ENCODE measurements around the gene C11orf91.

The C11orf91 gene

GRCh38 chr11:33723238-33723881, 22.7 kb upstream of the C11orf91 start:
- CTCF ChIA-PET: interaction anchor here (0.9 kb wide), 1 partner anchor 19 kb away, joined by 3 read pairs; no protein-coding TSS in a partner anchor
- TF ChIP-seq FOXA1 (IDR thresholded peaks at IDR 0.05) (no peak), SUZ12 (IDR thresholded peaks at IDR 0.05) (no peak), FOXK2 (IDR thresholded peaks at IDR 0.05) (no peak), L3MBTL2 (conservative IDR thresholded peaks at IDR 0.05) (no peak)
- no peak for DNase-seq (ENCODE audit: extremely low spot score)
- POLR2A ChIA-PET: interaction anchor here (0.9 to 2.7 kb wide), 3 partner anchors 13 to 19 kb away, joined by 3 to 12 read pairs (median 3); partner anchors contain the start of gene CD59

DNA sequence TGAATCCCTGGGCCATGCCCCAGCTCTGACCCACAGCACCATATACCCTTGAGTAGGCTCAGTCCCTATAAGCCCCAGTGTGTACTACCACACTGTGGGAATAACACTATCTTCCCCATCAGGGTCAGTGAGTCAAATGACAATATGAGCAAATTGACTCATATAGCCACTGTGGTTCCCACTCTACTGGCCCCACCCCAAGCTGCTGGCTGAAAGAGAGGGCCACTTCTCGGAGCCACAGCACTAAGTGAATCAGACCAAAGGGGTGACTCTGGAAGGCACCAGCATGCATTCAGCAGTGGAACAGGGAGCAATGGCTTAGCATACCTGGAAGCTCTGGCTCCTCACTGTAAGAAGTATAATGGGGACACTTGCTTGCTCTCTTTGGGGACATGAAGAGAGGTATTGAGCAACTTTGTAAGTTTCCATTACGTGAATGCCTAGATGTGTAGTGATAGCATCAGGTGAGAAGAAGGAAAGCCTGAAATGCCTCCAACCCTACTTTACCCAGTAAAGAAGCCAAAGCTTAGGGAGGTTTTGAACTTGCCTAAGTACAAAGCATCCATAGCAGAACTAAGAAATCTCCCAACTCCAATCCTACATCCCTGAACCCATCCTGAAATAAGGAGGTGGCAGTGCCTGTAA, 22.1 kb upstream of the C11orf91 start:
- ChIA-PET CTCF (interaction anchor here (0.9 kb wide), 1 partner anchor 20 kb away, joined by 3 read pairs; no protein-coding TSS in a partner anchor), POLR2A (no interaction called here)
- no peak for DNase-seq (ENCODE audit: extremely low spot score)
- TF ChIP-seq BHLHE40 (IDR thresholded peaks at IDR 0.05; ENCODE audit: borderline replicate concordance) (no peak), HDGF (IDR thresholded peaks at IDR 0.05; ENCODE audit: borderline replicate concordance) (no peak), ZNF384 (IDR thresholded peaks at IDR 0.05) (no peak), FOXA1 (IDR thresholded peaks at IDR 0.05) (no peak), LEF1 (IDR thresholded peaks at IDR 0.05; ENCODE audit: borderline replicate concordance) (no peak), ELF4 (IDR thresholded peaks at IDR 0.05) (no peak), SUZ12 (IDR thresholded peaks at IDR 0.05) (no peak), SP1 (IDR thresholded peaks at IDR 0.05) (no peak), L3MBTL2 (conservative IDR thresholded peaks at IDR 0.05) (no peak), CTBP1 (IDR thresholded peaks at IDR 0.05; ENCODE audit: borderline replicate concordance) (no peak), FOXM1 (IDR thresholded peaks at IDR 0.05; ENCODE audit: borderline replicate concordance) (no peak), NFRKB (IDR thresholded peaks at IDR 0.05) (no peak), ARNT (IDR thresholded peaks at IDR 0.05) (no peak)
- TF ChIP-seq, protein P1, sequence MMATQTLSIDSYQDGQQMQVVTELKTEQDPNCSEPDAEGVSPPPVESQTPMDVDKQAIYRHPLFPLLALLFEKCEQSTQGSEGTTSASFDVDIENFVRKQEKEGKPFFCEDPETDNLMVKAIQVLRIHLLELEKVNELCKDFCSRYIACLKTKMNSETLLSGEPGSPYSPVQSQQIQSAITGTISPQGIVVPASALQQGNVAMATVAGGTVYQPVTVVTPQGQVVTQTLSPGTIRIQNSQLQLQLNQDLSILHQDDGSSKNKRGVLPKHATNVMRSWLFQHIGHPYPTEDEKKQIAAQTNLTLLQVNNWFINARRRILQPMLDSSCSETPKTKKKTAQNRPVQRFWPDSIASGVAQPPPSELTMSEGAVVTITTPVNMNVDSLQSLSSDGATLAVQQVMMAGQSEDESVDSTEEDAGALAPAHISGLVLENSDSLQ (IDR thresholded peaks at IDR 0.05): no peak

DNA sequence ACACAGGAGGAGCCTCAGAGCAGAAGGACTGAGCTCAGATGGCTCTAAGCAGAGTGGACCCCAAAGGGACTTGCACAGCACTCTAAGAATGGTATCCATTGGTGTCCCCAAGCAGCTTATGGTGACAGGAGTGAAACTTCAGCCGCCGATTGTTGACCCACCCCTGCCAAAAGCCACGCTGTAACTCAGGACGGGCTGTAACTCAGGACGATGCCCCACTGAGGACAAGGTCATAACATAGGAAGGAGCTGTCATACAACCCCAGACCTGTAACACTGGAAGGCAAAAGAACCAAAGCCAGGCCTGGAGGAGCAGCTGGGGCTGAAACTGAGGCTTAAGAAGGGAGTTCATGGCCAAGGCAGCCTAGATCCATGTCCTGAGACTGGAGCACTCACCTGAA, 21.4 kb upstream of the C11orf91 start:
- DNase-seq (ENCODE audit: extremely low spot score): no peak
- CTCF ChIA-PET: no interaction called here
- TF ChIP-seq FOXK2 (IDR thresholded peaks at IDR 0.05) (no peak), LEF1 (IDR thresholded peaks at IDR 0.05; ENCODE audit: borderline replicate concordance) (no peak)
- POLR2A ChIA-PET: no interaction called here

- ChIA-PET CTCF (interaction anchor here (0.6 kb wide), 1 partner anchor 108 kb away, joined by 3 read pairs; no protein-coding TSS in a partner anchor), POLR2A (no interaction called here)
- TF ChIP-seq CTBP1 (IDR thresholded peaks at IDR 0.05; ENCODE audit: borderline replicate concordance): no peak
- TF ChIP-seq ZNF384 (IDR thresholded peaks at IDR 0.05): no peak
- TF ChIP-seq L3MBTL2 (conservative IDR thresholded peaks at IDR 0.05): no peak
- TF ChIP-seq ELF4 (IDR thresholded peaks at IDR 0.05): no peak
- no peak for TF ChIP-seq NFRKB (IDR thresholded peaks at IDR 0.05)
- no peak for TF ChIP-seq LEF1 (IDR thresholded peaks at IDR 0.05; ENCODE audit: borderline replicate concordance)
- no peak for TF ChIP-seq SUZ12 (IDR thresholded peaks at IDR 0.05)
- no peak for TF ChIP-seq SP1 (IDR thresholded peaks at IDR 0.05)
- no peak for TF ChIP-seq FOXM1 (IDR thresholded peaks at IDR 0.05; ENCODE audit: borderline replicate concordance)
- TF ChIP-seq FOXK2 (IDR thresholded peaks at IDR 0.05): no peak
- no peak for TF ChIP-seq FOXA1 (IDR thresholded peaks at IDR 0.05)
- no peak for TF ChIP-seq ARNT (IDR thresholded peaks at IDR 0.05)
- TF ChIP-seq, protein P1 (IDR thresholded peaks at IDR 0.05): no peak
- no peak for TF ChIP-seq BHLHE40 (IDR thresholded peaks at IDR 0.05; ENCODE audit: borderline replicate concordance)
- no peak for DNase-seq (ENCODE audit: extremely low spot score)
Measured at GRCh38 chr11:33721426-33721825, 20.8 kb upstream of the C11orf91 start.

DNA sequence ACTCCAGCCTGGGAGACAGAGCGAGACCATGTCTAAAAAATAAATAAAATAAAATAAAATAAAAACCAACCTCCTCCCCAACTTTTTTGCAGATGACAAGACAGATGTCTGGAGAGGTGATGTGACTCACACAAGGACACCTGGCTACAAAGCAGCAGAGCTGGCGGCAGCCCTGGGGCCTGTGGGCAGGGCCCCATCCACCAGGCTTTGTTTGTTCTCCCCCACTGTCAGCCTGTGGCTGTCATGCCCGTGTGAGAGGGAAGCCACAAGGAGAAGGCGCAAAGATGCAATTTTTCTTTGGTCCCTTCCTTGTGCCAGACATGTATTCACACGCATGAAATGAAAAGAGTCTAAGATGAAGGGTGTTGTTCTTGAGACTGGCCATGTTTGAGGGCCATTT, 19.0 kb upstream of the C11orf91 start:
- TF ChIP-seq LEF1 (IDR thresholded peaks at IDR 0.05; ENCODE audit: borderline replicate concordance) (no peak), NFRKB (IDR thresholded peaks at IDR 0.05) (no peak), FOXA1 (IDR thresholded peaks at IDR 0.05) (no peak), BHLHE40 (IDR thresholded peaks at IDR 0.05; ENCODE audit: borderline replicate concordance) (no peak), SP1 (IDR thresholded peaks at IDR 0.05) (no peak), CTBP1 (IDR thresholded peaks at IDR 0.05; ENCODE audit: borderline replicate concordance) (no peak), TARDBP (IDR thresholded peaks at IDR 0.05) (no peak), ELF4 (IDR thresholded peaks at IDR 0.05) (no peak), HDGF (IDR thresholded peaks at IDR 0.05; ENCODE audit: borderline replicate concordance) (no peak), FOXM1 (IDR thresholded peaks at IDR 0.05; ENCODE audit: borderline replicate concordance) (no peak), ARNT (IDR thresholded peaks at IDR 0.05) (no peak), FOXK2 (IDR thresholded peaks at IDR 0.05) (no peak), L3MBTL2 (conservative IDR thresholded peaks at IDR 0.05) (no peak), ZNF384 (IDR thresholded peaks at IDR 0.05) (no peak), SUZ12 (IDR thresholded peaks at IDR 0.05) (no peak)
- TF ChIP-seq, protein P1 (IDR thresholded peaks at IDR 0.05): no peak
- no peak for DNase-seq (ENCODE audit: extremely low spot score)
- ChIA-PET CTCF (no interaction called here), POLR2A (interaction anchor here (1.1 kb wide), 1 partner anchor 17 kb away, joined by 3 read pairs; the partner anchor contains the start of gene CD59)

DNA sequence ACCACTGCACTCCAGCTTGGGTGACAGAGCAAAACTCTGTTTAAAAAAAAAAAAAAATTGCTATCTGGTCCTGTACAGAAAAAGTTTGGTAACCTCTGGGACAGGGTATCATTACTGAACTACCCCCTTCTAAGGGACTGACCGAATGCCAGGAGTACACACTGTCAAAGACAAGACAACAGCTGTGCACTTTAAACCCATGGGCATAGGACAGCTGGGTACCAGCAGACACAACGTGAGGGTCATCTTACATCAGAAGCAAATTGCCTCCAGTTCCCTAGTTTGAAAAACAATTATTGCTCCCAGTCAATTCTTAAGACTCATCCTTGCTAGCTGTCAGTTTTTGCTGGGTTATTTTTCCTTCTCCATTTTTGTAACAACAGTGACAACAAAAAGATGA, 17.8 kb upstream of the C11orf91 start:
- TF ChIP-seq, protein P1 (IDR thresholded peaks at IDR 0.05): no peak
- TF ChIP-seq SP1 (IDR thresholded peaks at IDR 0.05) (no peak), FOXK2 (IDR thresholded peaks at IDR 0.05) (no peak), SUZ12 (IDR thresholded peaks at IDR 0.05) (no peak), FOXA1 (IDR thresholded peaks at IDR 0.05) (no peak), BHLHE40 (IDR thresholded peaks at IDR 0.05; ENCODE audit: borderline replicate concordance) (no peak), CTBP1 (IDR thresholded peaks at IDR 0.05; ENCODE audit: borderline replicate concordance) (no peak), HDGF (IDR thresholded peaks at IDR 0.05; ENCODE audit: borderline replicate concordance) (no peak)
- no peak for DNase-seq (ENCODE audit: extremely low spot score)
- POLR2A ChIA-PET: no interaction called here
- CTCF ChIA-PET: interaction anchor here (0.7 kb wide), 1 partner anchor 296 kb away, joined by 3 read pairs; no protein-coding TSS in a partner anchor
